Gastrocnemius medialis (tissue), 4 donors: ENCODE data around the gene APOL2. TPM values are rescaled to one million over a fixed set of nuclear protein-coding genes. Genes with fewer than 3 reads are reported as not detected.
"Not testable (repeated sequence)": the region's sequence is repeated elsewhere in the genome, so short reads cannot be mapped to it uniquely, and the experiment has no call there.

Experiments used
- ATAC-seq, 2 donors: fragments of 150-250 bp; one replicate each; pipeline ENCODE4 v1.9.1; 2016
- DNase-seq, 2 donors: peaks; one replicate each; pipeline ENCODE4 v3.0.0-alpha.2; 2019
- H3K27ac ChIP-seq, 4 donors: fragments of 200-600 bp; sonication (generic); 1 replicate in 1 of 4; 2 replicates in 3 of 4; pipeline ENCODE4 v1.5.1; 2016 to 2018; ENCODE audit warnings: mild to moderate bottlenecking in 2 of 4, moderate library complexity in 1 of 4
- H3K27me3 ChIP-seq, 3 donors: fragments of 200-600 bp; sonication (generic) in 2 of 3; 1 replicate in 1 of 3; 2 replicates in 2 of 3; pipeline versions ENCODE4 v1.5.1 to v1.6.0; 2016 to 2019; ENCODE audit warnings: mild to moderate bottlenecking in 1 of 3, moderate library complexity in 1 of 3
- H3K36me3 ChIP-seq, 2 donors: fragments of 200-600 bp; sonication (generic) in 1 of 2; one replicate each; pipeline ENCODE4 v1.5.1; 2017 to 2018
- H3K4me1 ChIP-seq, 2 donors: fragments of 200-600 bp; sonication (generic) in 1 of 2; one replicate each; pipeline ENCODE4 v1.5.1; 2016 to 2017; ENCODE audit warnings: mild to moderate bottlenecking in 2 of 2
- H3K4me3 ChIP-seq, 4 donors: fragments of 200-600 bp; sonication (generic) in 3 of 4; 1 replicate in 1 of 4; 2 replicates in 3 of 4; pipeline ENCODE4 v1.5.1; 2016 to 2019; ENCODE audit warnings: mild to moderate bottlenecking in 2 of 4
- H3K9me3 ChIP-seq, 3 donors: fragments of 200-600 bp; sonication (generic) in 2 of 3; 1 replicate in 1 of 3; 2 replicates in 2 of 3; pipeline ENCODE4 v1.5.1; 2016 to 2019
- CTCF ChIP-seq, 5 experiments: fragments of 450-650 bp in 3 of 5; fragments of 200-600 bp in 2 of 5; sonication (generic) in 2 of 5; IDR thresholded peaks in 4 of 5; conservative IDR thresholded peaks in 1 of 5; 1 replicate in 4 of 5; 2 replicates in 1 of 5; pipeline ENCODE4 v1.5.1; 2016 to 2019; ENCODE audit warnings: antibody characterized with exemption in 5 of 5, mild to moderate bottlenecking in 3 of 5, moderate library complexity in 3 of 5
- POLR2A ChIP-seq, 2 donors: fragments of 450-650 bp; IDR thresholded peaks; one replicate each; pipeline ENCODE4 v1.6.1; 2017; ENCODE audit warnings: antibody characterized with exemption in 2 of 2, mild to moderate bottlenecking in 2 of 2, moderate library complexity in 2 of 2
- in situ Hi-C, 4 donors: fragments of 200-750 bp; cut with MboI; loops; one replicate each; pipeline versions ENCODE4 v1.15.0 to v1.8.0; 2017; ENCODE audit warnings: low sequenced_read_pairs in 4 of 4
- intact Hi-C: fragments of 100-400 bp; cut with DNase I; formaldehyde crosslinking; loops from one replicate; pipeline ENCODE4 v1.15.1; 2023; ENCODE audit warnings: low total_unique reads
- total RNA-seq, 4 donors: library from RNA; depleted of rRNA; stranded (reverse); fragments of >200 nt; gene quantifications; one replicate each; pipeline versions ENCODE4 v1.1.0 to v1.2.3, GENCODE V29; 2016

The APOL2 gene
- total RNA-seq, 4 donors from 2014 or later = 8.7 to 25.5 (median 20.9) TPM

DNA sequence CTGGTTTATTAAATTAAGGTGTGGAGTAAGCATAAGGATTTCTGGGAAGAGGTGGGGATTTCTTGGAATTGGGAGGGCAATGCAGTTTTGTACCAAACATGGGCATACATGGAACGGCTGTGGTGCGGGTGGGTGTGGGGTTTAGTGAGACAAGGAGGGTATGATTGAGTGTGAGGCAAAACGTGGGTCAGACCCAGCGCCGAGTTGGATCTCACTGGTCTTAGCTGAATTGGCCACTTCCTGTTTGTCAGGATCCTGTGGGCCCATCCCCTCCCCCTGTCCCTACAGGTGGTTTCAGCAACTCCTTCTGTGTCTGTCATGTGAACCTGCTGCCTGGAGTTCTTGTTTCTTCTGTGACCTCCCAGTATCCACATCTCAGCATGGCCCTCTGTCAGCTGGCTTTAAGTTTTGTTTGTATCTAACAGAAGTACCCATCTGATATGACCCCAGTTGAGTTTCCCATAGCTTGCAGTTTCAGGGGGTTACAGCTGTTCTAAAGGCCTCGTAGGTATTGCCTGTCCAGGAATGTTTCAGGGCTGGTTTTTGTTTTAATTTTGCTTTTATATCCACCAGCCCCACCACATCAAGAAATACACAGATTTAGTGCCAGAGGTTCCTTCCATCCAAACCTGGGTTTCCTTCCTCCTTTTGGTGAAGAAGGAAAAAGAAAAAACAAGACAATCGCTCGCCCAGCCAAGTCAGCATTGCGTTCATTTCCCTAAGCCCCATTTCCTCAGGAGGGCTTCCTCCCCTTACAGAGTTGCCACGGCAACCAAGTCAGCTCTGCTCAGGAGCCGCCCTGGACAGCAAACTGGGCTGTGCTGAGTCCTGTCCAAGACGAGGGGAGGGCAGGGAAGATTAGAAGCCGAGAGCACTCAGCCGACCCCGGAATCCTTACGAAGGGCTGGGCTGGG is 19.6 kb upstream of the APOL2 start:
- peaks cover 5 to 9% of the 10 kb centered on the region in 2 donors for H3K4me1 ChIP-seq
- intact Hi-C loops = no loop called here
- TF ChIP-seq POLR2A (IDR thresholded peaks at IDR 0.05) = no peak
- no peak for TF ChIP-seq CTCF (IDR thresholded peaks at IDR 0.05 in 4 of 5, conservative IDR thresholded peaks at IDR 0.05 in 1 of 5)

GRCh38 chr22:36257948-36258670 is 18.8 kb upstream of the APOL2 start:
- in situ Hi-C loops (no loop called here), intact Hi-C loops (no loop called here)
- TF ChIP-seq CTCF (IDR thresholded peaks at IDR 0.05 in 4 of 5, conservative IDR thresholded peaks at IDR 0.05 in 1 of 5) = no peak
- TF ChIP-seq POLR2A (IDR thresholded peaks at IDR 0.05) = no peak
- ATAC-seq = no peak
- Histone ChIP-seq H3K9me3 (no peaks in the 10 kb centered on the region), H3K4me1 (peaks cover 5 to 9% of the 10 kb centered on the region in 2 donors), H3K36me3 (no peaks in the 10 kb centered on the region), H3K4me3 (no peak overlapping the region), H3K27me3 (no peaks in the 10 kb centered on the region), H3K27ac (peak overlapping the region; percentile 13 to 55 (median 50))
- DNase-seq = no peak

More for the DNA sequence above, 19.6 kb upstream of the APOL2 start:
- Histone ChIP-seq H3K27ac (peak overlapping the region; percentile 33 to 55 (median 50)), H3K9me3 (no peaks in the 10 kb centered on the region), H3K27me3 (no peaks in the 10 kb centered on the region), H3K4me3 (no peak overlapping the region), H3K36me3 (no peaks in the 10 kb centered on the region)
- DNase-seq = no peak
- no peak for ATAC-seq
- in situ Hi-C loops = no loop called here

GRCh38 chr22:36257308-36257707 is 18.0 kb upstream of the APOL2 start:
- Histone ChIP-seq H3K27me3 (no peaks in the 10 kb centered on the region), H3K4me3 (no peak overlapping the region), H3K27ac (peak overlapping the region in 1 of 4 donors; percentile 12), H3K9me3 (no peaks in the 10 kb centered on the region), H3K36me3 (no peaks in the 10 kb centered on the region), H3K4me1 (peaks cover 5 to 9% of the 10 kb centered on the region in 2 donors)
- intact Hi-C loops = no loop called here
- DNase-seq (no peak), ATAC-seq (no peak)
- TF ChIP-seq CTCF (IDR thresholded peaks at IDR 0.05 in 4 of 5, conservative IDR thresholded peaks at IDR 0.05 in 1 of 5) = no peak
- no peak for TF ChIP-seq POLR2A (IDR thresholded peaks at IDR 0.05)
- in situ Hi-C loops = no loop called here

DNA sequence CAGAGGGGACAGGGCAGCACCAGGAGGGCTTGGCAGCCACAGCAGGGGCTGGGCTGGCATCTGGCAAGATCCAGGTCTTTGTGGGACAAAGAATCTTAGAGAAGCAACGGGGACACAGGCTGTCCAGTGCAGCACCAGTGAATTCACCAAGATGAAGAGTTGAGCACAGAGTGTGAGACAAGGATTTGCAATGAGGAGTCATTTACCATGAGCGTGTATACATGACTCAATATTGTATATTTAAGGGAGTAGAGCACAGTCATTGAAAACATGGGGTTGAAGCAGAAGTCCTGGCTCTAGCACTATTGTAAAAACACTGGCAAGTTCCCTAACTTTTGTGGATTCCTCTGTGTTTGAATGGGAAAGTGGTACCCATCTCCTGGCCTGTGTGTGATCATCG is 17.2 kb upstream of the APOL2 start:
- H3K36me3 ChIP-seq = no peaks in the 10 kb centered on the region
- H3K4me1 ChIP-seq = peaks cover 5 to 9% of the 10 kb centered on the region in 2 donors
- ATAC-seq = no peak

DNA sequence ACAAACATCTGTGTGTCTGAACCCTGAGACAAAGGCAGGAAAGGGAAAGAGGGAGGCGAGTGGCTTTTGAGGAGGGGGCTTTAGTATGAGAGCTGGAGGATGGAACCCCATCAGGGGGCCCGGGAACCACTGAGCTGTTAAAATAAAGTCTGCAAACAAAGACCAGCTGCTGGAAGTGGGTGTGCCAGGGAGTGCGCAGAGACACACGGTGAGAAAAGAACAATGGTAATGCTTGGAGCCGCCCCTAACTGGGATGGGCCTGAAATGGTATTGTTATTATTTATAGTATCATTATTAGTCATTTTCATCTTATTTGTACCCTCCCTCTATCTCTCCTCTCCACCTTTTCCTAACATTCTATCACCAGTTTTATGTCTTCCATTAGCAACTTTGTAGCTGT is 16.2 kb upstream of the APOL2 start:
- DNase-seq, ATAC-seq, in situ Hi-C loops, H3K36me3 ChIP-seq, H3K4me1 ChIP-seq, H3K27me3 ChIP-seq, H3K9me3 ChIP-seq: not testable (repeated sequence)
- peak overlapping the region in 2 of 4 donors; percentile 25 to 33 for H3K4me3 ChIP-seq
- intact Hi-C loops = loop anchor here (2.0 kb wide), 1 partner anchor 55 kb away; the partner anchor contains the start of gene APOL4
- peak overlapping the region; percentile 54 to 77 (median 76) for H3K27ac ChIP-seq

More for the DNA sequence above, 17.2 kb upstream of the APOL2 start:
- H3K27me3 ChIP-seq = no peaks in the 10 kb centered on the region
- intact Hi-C loops = no loop called here
- H3K4me3 ChIP-seq = no peak overlapping the region
- no peaks in the 10 kb centered on the region for H3K9me3 ChIP-seq
- peak overlapping the region; percentile 54 to 63 (median 60) for H3K27ac ChIP-seq
- in situ Hi-C loops = no loop called here
- no peak for DNase-seq
- TF ChIP-seq CTCF (IDR thresholded peaks at IDR 0.05 in 4 of 5, conservative IDR thresholded peaks at IDR 0.05 in 1 of 5) (no peak), POLR2A (IDR thresholded peaks at IDR 0.05) (no peak)
